AG20443 (cell line): ENCODE data around the gene GNA12.

ENCODE experiments used
- DNase-seq: peaks from one replicate; pipeline ENCODE4 v3.0.0; 2012; ENCODE audit warnings: low spot score, mixed read lengths

Gene GNA12

GRCh38 chr7:2802101-2802500 is 42.0 kb downstream of the GNA12 start:
- no peak for DNase-seq

GRCh38 chr7:2800931-2801688 is 43.0 kb downstream of the GNA12 start:
- DNase-seq: peak; percentile 45

- DNase-seq: no peak
These were observed 43.7 kb downstream of the GNA12 start for GRCh38 chr7:2800220-2800930.

- no peak for DNase-seq
These were observed 44.9 kb downstream of the GNA12 start for GRCh38 chr7:2799253-2799652.

GRCh38 chr7:2798669-2799068 is 45.4 kb downstream of the GNA12 start:
- no peak for DNase-seq

GRCh38 chr7:2796358-2797352 is 47.5 kb downstream of the GNA12 start:
- peak; percentile 81 for DNase-seq

- DNase-seq: no peak
These were observed 48.2 kb downstream of the GNA12 start for GRCh38 chr7:2795906-2796305.

GRCh38 chr7:2794836-2795636 is 49.1 kb downstream of the GNA12 start:
- no peak for DNase-seq

GRCh38 chr7:2792856-2793487 is 51.1 kb downstream of the GNA12 start:
- no peak for DNase-seq

- no peak for DNase-seq
These were observed 51.9 kb downstream of the GNA12 start for GRCh38 chr7:2792235-2792634.

GRCh38 chr7:2791390-2791789 is 52.7 kb downstream of the GNA12 start:
- DNase-seq: no peak

- no peak for DNase-seq
These were observed 56.7 kb downstream of the GNA12 start for GRCh38 chr7:2787251-2787951.

GRCh38 chr7:2786607-2787116 is 57.4 kb downstream of the GNA12 start:
- DNase-seq: no peak

GRCh38 chr7:2785071-2785500 is 59.0 kb downstream of the GNA12 start:
- no peak for DNase-seq

- no peak for DNase-seq
These were observed 61.5 kb downstream of the GNA12 start for GRCh38 chr7:2782565-2782964.

- no peak for DNase-seq
These were observed 62.0 kb downstream of the GNA12 start for GRCh38 chr7:2782121-2782520.

GRCh38 chr7:2781636-2782035 is 62.5 kb downstream of the GNA12 start:
- DNase-seq: no peak

- no peak for DNase-seq
These were observed 65.1 kb downstream of the GNA12 start for GRCh38 chr7:2779051-2779450.

GRCh38 chr7:2777898-2778535 is 66.1 kb downstream of the GNA12 start:
- no peak for DNase-seq

GRCh38 chr7:2776401-2776800 is 67.7 kb downstream of the GNA12 start:
- DNase-seq: no peak
